ENCODE data around the gene MUC21.

Gene MUC21

GRCh38 chr6:30983439-30983838 is at the start of gene MUC21:
Gene MUC21 (plus strand): TSS chr6:30983718. CDS start chr6:30983959, 241 bp downstream.
- no peak within 1 kb of the TSS for H3K4me3 ChIP-seq (ENCODE audit: low read length)
- no CpG with 5 or more reads among the region's 6 CpGs for WGBS (ENCODE audit: insufficient coverage, insufficient read length)
- DNase-seq (ENCODE audit: low read depth, low spot score): no peak
- no peaks in the 10 kb centered on the region; the same call in 1 of the 2 replicates for H3K36me3 ChIP-seq (ENCODE audit: control insufficient read depth, insufficient read depth, low read length)
- H3K9me3 ChIP-seq (ENCODE audit: control insufficient read depth, insufficient read depth, low read length): no peaks in the 10 kb centered on the region
- H3K27ac ChIP-seq (ENCODE audit: low read length): no peak within 1 kb of the TSS
- no peaks in the 10 kb centered on the region for H3K4me1 ChIP-seq (ENCODE audit: control insufficient read depth, insufficient read depth, low read length)
- H3K27me3 ChIP-seq (ENCODE audit: control insufficient read depth, insufficient read depth, low read length): no peaks in the 10 kb centered on the region

GRCh38 chr6:30935018-30935417 is 48.5 kb upstream of the MUC21 start:
- no CpG with 5 or more reads among the region's 3 CpGs for WGBS (ENCODE audit: insufficient coverage, insufficient read length)
- no peak for DNase-seq (ENCODE audit: low read depth, low spot score)

GRCh38 chr6:30937265-30937664 is 46.3 kb upstream of the MUC21 start:
- Histone ChIP-seq H3K9me3 (ENCODE audit: control insufficient read depth, insufficient read depth, low read length) (no peaks in the 10 kb centered on the region), H3K4me3 (ENCODE audit: low read length) (no peak overlapping the region), H3K27ac (ENCODE audit: low read length) (no peak overlapping the region), H3K27me3 (ENCODE audit: control insufficient read depth, insufficient read depth, low read length) (no peaks in the 10 kb centered on the region), H3K4me1 (ENCODE audit: control insufficient read depth, insufficient read depth, low read length) (peaks cover 4% of the 10 kb centered on the region; the same call in 1 of the 2 replicates), H3K36me3 (ENCODE audit: control insufficient read depth, insufficient read depth, low read length) (no peaks in the 10 kb centered on the region)
- DNase-seq (ENCODE audit: low read depth, low spot score): no peak
- no CpG with 5 or more reads among the region's 6 CpGs for WGBS (ENCODE audit: insufficient coverage, insufficient read length)

More at GRCh38 chr6:30935018-30935417, 48.5 kb upstream of the MUC21 start:
- H3K9me3 ChIP-seq (ENCODE audit: control insufficient read depth, insufficient read depth, low read length): no peaks in the 10 kb centered on the region
- no peaks in the 10 kb centered on the region for H3K36me3 ChIP-seq (ENCODE audit: control insufficient read depth, insufficient read depth, low read length)
- no peak overlapping the region for H3K27ac ChIP-seq (ENCODE audit: low read length)
- no peaks in the 10 kb centered on the region for H3K27me3 ChIP-seq (ENCODE audit: control insufficient read depth, insufficient read depth, low read length)
- no peak overlapping the region for H3K4me3 ChIP-seq (ENCODE audit: low read length)
- no peaks in the 10 kb centered on the region for H3K4me1 ChIP-seq (ENCODE audit: control insufficient read depth, insufficient read depth, low read length)

- no CpG with 5 or more reads among the region's 4 CpGs for WGBS (ENCODE audit: insufficient coverage, insufficient read length)
- Histone ChIP-seq H3K27ac (ENCODE audit: low read length) (no peak overlapping the region), H3K4me1 (ENCODE audit: control insufficient read depth, insufficient read depth, low read length) (peaks cover 8% of the 10 kb centered on the region; the same call in 1 of the 2 replicates), H3K4me3 (ENCODE audit: low read length) (no peak overlapping the region), H3K27me3 (ENCODE audit: control insufficient read depth, insufficient read depth, low read length) (no peaks in the 10 kb centered on the region), H3K36me3 (ENCODE audit: control insufficient read depth, insufficient read depth, low read length) (no peaks in the 10 kb centered on the region), H3K9me3 (ENCODE audit: control insufficient read depth, insufficient read depth, low read length) (no peaks in the 10 kb centered on the region)
- no peak for DNase-seq (ENCODE audit: low read depth, low spot score)
These were observed 44.8 kb upstream of the MUC21 start for GRCh38 chr6:30938730-30939129.

- H3K27ac ChIP-seq (ENCODE audit: low read length): no peak overlapping the region
- no peak for DNase-seq (ENCODE audit: low read depth, low spot score)
- H3K27me3 ChIP-seq (ENCODE audit: control insufficient read depth, insufficient read depth, low read length): no peaks in the 10 kb centered on the region
These were observed 44.0 kb upstream of the MUC21 start for GRCh38 chr6:30939473-30939872.

GRCh38 chr6:30940361-30940986 is 43.0 kb upstream of the MUC21 start, which contains the start of gene MUCL3:
Gene MUCL3 (plus strand): TSS chr6:30940973. CDS start chr6:30941000, 27 bp downstream.
- DNase-seq (ENCODE audit: low read depth, low spot score): no peak
- no peak within 1 kb of the TSS for H3K4me3 ChIP-seq (ENCODE audit: low read length)
- no CpG with 5 or more reads among the region's 16 CpGs for WGBS (ENCODE audit: insufficient coverage, insufficient read length)
- no peaks in the 10 kb centered on the region for H3K27me3 ChIP-seq (ENCODE audit: control insufficient read depth, insufficient read depth, low read length)
- peaks cover 8% of the 10 kb centered on the region; the same call in 1 of the 2 replicates for H3K4me1 ChIP-seq (ENCODE audit: control insufficient read depth, insufficient read depth, low read length)
- no peaks in the 10 kb centered on the region for H3K9me3 ChIP-seq (ENCODE audit: control insufficient read depth, insufficient read depth, low read length)
- H3K27ac ChIP-seq (ENCODE audit: low read length): no peak within 1 kb of the TSS
- H3K36me3 ChIP-seq (ENCODE audit: control insufficient read depth, insufficient read depth, low read length): no peaks in the 10 kb centered on the region

More at GRCh38 chr6:30939473-30939872, 44.0 kb upstream of the MUC21 start:
- no CpG with 5 or more reads among the region's 3 CpGs for WGBS (ENCODE audit: insufficient coverage, insufficient read length)
- Histone ChIP-seq H3K4me3 (ENCODE audit: low read length) (no peak overlapping the region), H3K36me3 (ENCODE audit: control insufficient read depth, insufficient read depth, low read length) (no peaks in the 10 kb centered on the region), H3K4me1 (ENCODE audit: control insufficient read depth, insufficient read depth, low read length) (peaks cover 8% of the 10 kb centered on the region; the same call in 1 of the 2 replicates), H3K9me3 (ENCODE audit: control insufficient read depth, insufficient read depth, low read length) (no peaks in the 10 kb centered on the region)

- WGBS (ENCODE audit: insufficient coverage, insufficient read length): no CpG with 5 or more reads among the region's 15 CpGs
- H3K36me3 ChIP-seq (ENCODE audit: control insufficient read depth, insufficient read depth, low read length): no peaks in the 10 kb centered on the region
- DNase-seq (ENCODE audit: low read depth, low spot score): peak; percentile 89
- H3K4me1 ChIP-seq (ENCODE audit: control insufficient read depth, insufficient read depth, low read length): peaks cover 8% of the 10 kb centered on the region; the same call in 1 of the 2 replicates
- H3K9me3 ChIP-seq (ENCODE audit: control insufficient read depth, insufficient read depth, low read length): no peaks in the 10 kb centered on the region
- no peak overlapping the region for H3K27ac ChIP-seq (ENCODE audit: low read length)
- no peaks in the 10 kb centered on the region for H3K27me3 ChIP-seq (ENCODE audit: control insufficient read depth, insufficient read depth, low read length)
- H3K4me3 ChIP-seq (ENCODE audit: low read length): no peak overlapping the region
These were observed 41.0 kb upstream of the MUC21 start for GRCh38 chr6:30942338-30943060.

GRCh38 chr6:30944051-30944450 is 39.5 kb upstream of the MUC21 start:
- no peak overlapping the region for H3K27ac ChIP-seq (ENCODE audit: low read length)
- DNase-seq (ENCODE audit: low read depth, low spot score): no peak
- H3K4me1 ChIP-seq (ENCODE audit: control insufficient read depth, insufficient read depth, low read length): peaks cover 8% of the 10 kb centered on the region; the same call in 1 of the 2 replicates
- H3K36me3 ChIP-seq (ENCODE audit: control insufficient read depth, insufficient read depth, low read length): no peaks in the 10 kb centered on the region
- WGBS (ENCODE audit: insufficient coverage, insufficient read length): no CpG with 5 or more reads among the region's 4 CpGs
- H3K27me3 ChIP-seq (ENCODE audit: control insufficient read depth, insufficient read depth, low read length): no peaks in the 10 kb centered on the region
- H3K9me3 ChIP-seq (ENCODE audit: control insufficient read depth, insufficient read depth, low read length): no peaks in the 10 kb centered on the region
- no peak overlapping the region for H3K4me3 ChIP-seq (ENCODE audit: low read length)

GRCh38 chr6:30945281-30945680 is 38.2 kb upstream of the MUC21 start:
- H3K4me1 ChIP-seq (ENCODE audit: control insufficient read depth, insufficient read depth, low read length): peaks cover 8% of the 10 kb centered on the region; the same call in 1 of the 2 replicates
- WGBS (ENCODE audit: insufficient coverage, insufficient read length): no CpG with 5 or more reads among the region's 5 CpGs
- no peak for DNase-seq (ENCODE audit: low read depth, low spot score)
- no peak overlapping the region for H3K4me3 ChIP-seq (ENCODE audit: low read length)
- no peaks in the 10 kb centered on the region for H3K9me3 ChIP-seq (ENCODE audit: control insufficient read depth, insufficient read depth, low read length)
- no peaks in the 10 kb centered on the region for H3K36me3 ChIP-seq (ENCODE audit: control insufficient read depth, insufficient read depth, low read length)
- H3K27ac ChIP-seq (ENCODE audit: low read length): no peak overlapping the region
- H3K27me3 ChIP-seq (ENCODE audit: control insufficient read depth, insufficient read depth, low read length): no peaks in the 10 kb centered on the region

GRCh38 chr6:30947231-30947630 is 36.3 kb upstream of the MUC21 start:
- WGBS (ENCODE audit: insufficient coverage, insufficient read length): no CpG with 5 or more reads among the region's 4 CpGs
- Histone ChIP-seq H3K4me3 (ENCODE audit: low read length) (no peak overlapping the region), H3K27me3 (ENCODE audit: control insufficient read depth, insufficient read depth, low read length) (no peaks in the 10 kb centered on the region), H3K4me1 (ENCODE audit: control insufficient read depth, insufficient read depth, low read length) (peaks cover 5% of the 10 kb centered on the region; the same call in 1 of the 2 replicates), H3K9me3 (ENCODE audit: control insufficient read depth, insufficient read depth, low read length) (no peaks in the 10 kb centered on the region), H3K36me3 (ENCODE audit: control insufficient read depth, insufficient read depth, low read length) (no peaks in the 10 kb centered on the region), H3K27ac (ENCODE audit: low read length) (no peak overlapping the region)
- no peak for DNase-seq (ENCODE audit: low read depth, low spot score)

Data from iPS DF 6.9 (cell line).